ENCODE measurements around the gene RAD51AP1.
A peak's percentile ranks its signal among the peaks of the same experiment; 100 is the strongest.

RAD51AP1 gene

DNA sequence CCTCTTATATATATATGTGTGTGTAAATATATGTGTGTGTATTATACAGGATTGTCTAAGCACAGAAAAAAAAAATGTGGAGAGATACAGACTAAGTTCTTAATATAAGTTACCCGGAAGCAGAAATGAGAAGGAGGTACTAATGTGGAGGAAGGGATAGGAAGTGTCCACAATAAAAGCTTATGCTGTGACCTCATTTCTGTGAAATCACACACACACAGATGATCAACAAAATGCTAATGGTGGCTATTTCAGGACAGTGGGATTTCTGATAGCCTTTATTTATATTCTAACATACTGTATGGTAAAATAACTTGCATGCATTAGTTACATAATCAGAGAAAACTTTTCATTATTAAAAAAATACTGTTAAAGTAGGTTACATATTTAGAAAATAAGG, 8.5 kb upstream of the RAD51AP1 start:
- ChIA-PET POLR2A (ENCODE audit: low non-redundant PET) (no interaction called here), CTCF (no interaction called here)
- no peak for DNase-seq (ENCODE audit: low spot score)
- H3K27ac ChIP-seq: no peak overlapping the region
- TF ChIP-seq, protein P1, sequence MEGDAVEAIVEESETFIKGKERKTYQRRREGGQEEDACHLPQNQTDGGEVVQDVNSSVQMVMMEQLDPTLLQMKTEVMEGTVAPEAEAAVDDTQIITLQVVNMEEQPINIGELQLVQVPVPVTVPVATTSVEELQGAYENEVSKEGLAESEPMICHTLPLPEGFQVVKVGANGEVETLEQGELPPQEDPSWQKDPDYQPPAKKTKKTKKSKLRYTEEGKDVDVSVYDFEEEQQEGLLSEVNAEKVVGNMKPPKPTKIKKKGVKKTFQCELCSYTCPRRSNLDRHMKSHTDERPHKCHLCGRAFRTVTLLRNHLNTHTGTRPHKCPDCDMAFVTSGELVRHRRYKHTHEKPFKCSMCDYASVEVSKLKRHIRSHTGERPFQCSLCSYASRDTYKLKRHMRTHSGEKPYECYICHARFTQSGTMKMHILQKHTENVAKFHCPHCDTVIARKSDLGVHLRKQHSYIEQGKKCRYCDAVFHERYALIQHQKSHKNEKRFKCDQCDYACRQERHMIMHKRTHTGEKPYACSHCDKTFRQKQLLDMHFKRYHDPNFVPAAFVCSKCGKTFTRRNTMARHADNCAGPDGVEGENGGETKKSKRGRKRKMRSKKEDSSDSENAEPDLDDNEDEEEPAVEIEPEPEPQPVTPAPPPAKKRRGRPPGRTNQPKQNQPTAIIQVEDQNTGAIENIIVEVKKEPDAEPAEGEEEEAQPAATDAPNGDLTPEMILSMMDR (conservative IDR thresholded peaks at IDR 0.05; ENCODE audit: low read depth): no peak

DNA sequence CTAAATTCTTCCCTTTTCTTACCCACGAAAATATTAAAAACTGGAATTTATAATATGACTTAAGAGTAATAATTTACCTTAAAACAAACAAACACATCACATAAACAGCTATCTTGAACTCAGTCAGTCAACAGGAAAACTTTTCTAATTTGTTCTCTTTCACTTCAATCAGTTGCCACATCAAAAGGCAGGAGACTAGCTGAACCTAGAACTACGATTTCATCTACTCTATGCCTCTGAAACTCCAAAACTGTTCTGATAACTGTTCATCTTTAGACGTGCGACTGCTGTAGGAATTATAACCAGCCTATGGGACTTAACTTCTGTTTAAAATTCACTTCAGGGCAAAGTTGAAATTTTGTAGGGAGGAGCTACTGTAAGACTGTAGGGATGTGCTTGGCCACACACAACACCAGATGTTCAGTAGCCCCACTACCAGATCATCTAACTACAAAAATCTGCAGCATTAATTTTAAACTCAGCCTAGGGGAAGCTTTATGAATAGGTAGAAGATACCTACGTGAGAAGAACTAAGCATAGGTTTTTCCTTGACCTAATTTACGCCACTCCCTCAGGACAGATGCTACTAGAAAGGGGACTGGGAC, 7.6 kb upstream of the RAD51AP1 start:
- TF ChIP-seq, protein P1 (conservative IDR thresholded peaks at IDR 0.05; ENCODE audit: low read depth): no peak
- POLR2A ChIA-PET (ENCODE audit: low non-redundant PET): no interaction called here
- no peak for DNase-seq (ENCODE audit: low spot score)
- CTCF ChIA-PET: interaction anchor here (0.6 kb wide), 3 partner anchors 227 to 573 kb away, joined by 3 to 6 read pairs (median 4); no protein-coding TSS in a partner anchor
- no peak overlapping the region for H3K27ac ChIP-seq

DNA sequence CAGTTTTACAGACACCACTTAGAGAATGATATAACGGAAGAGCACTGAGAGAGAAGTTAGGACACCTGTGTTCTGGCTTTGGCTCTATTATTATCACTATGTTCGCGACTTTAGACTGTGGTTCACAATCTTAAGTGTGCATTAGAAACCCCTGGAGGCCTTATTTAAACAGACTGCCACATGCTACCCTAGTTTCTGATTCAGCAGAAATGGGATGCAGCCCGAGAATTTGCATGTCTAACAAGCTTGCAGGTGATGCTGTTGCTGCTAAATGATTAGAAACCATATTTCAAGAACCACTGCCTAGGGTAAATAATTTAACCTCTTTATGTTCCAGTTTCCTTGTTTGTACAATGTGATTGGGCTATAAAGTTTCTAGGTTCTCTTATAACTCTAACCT, 3.6 kb upstream of the RAD51AP1 start:
- CTCF ChIA-PET: interaction anchor here (0.5 kb wide), 1 partner anchor 451 kb away, joined by 3 read pairs; no protein-coding TSS in a partner anchor
- POLR2A ChIA-PET (ENCODE audit: low non-redundant PET): no interaction called here
- H3K27ac ChIP-seq: no peak overlapping the region
- no peak for DNase-seq (ENCODE audit: low spot score)
- TF ChIP-seq, protein P1 (conservative IDR thresholded peaks at IDR 0.05; ENCODE audit: low read depth): no peak

DNA sequence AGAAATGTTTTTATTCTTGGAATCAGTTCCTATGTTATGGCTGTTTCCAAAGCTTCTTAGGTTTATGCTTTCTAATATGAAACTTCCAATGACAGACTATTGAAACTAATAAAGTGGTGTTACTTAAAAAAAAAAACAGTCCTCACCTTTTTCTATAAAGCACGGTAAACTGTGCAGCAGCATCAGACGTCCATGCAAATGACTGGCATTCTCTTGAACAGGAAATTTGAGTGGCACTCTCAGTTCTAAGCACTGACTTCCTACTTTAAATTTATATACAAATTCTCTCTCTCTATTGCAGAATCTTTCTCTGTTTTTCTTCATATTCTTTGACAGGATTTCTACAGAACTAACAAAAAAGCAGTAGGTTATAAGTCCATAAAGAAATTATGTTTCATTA, 2.8 kb upstream of the RAD51AP1 start:
- CTCF ChIA-PET: no interaction called here
- POLR2A ChIA-PET (ENCODE audit: low non-redundant PET): no interaction called here
- TF ChIP-seq, protein P1 (conservative IDR thresholded peaks at IDR 0.05; ENCODE audit: low read depth): no peak
- DNase-seq (ENCODE audit: low spot score): no peak
- H3K27ac ChIP-seq: no peak overlapping the region

DNA sequence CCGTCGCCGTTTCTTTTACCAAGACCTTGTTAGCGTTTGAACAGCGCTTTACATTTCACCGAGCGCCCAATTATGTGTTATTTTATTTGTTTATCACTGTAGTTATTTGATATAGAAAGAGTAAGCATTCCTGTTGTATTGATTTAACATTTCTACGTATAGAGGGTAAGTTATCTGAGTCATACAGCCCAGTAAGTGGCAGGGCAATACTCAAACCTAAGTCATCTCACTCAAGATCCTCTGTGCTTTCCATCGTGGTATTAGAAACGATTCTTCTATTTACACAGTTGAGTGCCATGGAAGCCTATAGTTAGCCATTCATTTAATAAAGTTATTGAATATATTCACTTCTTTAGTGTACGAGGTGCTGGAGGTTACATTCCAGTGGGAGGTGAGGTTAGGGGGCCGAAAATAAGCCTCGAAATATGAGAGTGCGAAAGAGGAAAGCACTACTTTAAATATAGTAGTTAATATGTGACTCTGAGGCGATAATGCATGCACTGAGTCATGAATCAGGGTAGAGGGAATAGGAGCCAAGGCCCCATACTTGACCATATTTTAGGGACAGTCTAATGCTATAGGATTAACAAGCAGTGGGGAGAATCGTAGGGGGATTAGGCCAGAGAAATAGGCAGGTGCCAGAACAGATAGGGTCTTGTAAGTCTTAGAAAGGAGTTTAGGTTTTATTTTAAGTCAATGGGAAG, 629 bp downstream of the RAD51AP1 start:
- no peak for DNase-seq (ENCODE audit: low spot score)
- ChIA-PET CTCF (no interaction called here), POLR2A (ENCODE audit: low non-redundant PET) (no interaction called here)
- H3K27ac ChIP-seq: peak overlapping the region; percentile 78
- TF ChIP-seq, protein P1 (conservative IDR thresholded peaks at IDR 0.05; ENCODE audit: low read depth): no peak

DNA sequence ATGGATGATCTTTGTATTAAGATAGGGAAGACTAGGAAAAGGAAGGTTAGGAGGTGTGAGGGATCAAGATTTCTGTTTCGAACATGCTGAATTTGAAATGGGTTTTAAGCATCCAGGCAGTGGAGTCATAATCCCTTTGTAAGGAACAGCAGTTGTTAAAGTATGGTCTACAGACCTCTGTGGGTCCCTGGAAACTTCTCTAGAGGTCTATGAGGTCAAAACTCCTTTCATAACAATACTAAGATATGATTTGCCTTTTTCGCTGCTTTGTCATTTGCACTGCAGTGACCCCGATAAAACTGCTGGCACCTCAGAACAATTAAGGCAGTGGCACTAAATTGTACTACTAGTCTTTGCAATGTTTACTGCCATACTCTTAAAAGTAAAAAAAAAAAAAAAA, 1.5 kb downstream of the RAD51AP1 start:
- TF ChIP-seq, protein P1 (conservative IDR thresholded peaks at IDR 0.05; ENCODE audit: low read depth): no peak
- ChIA-PET POLR2A (ENCODE audit: low non-redundant PET) (no interaction called here), CTCF (no interaction called here)
- DNase-seq (ENCODE audit: low spot score): no peak
- H3K27ac ChIP-seq: no peak overlapping the region
